ENCODE data around the gene SLC25A25.

- TF ChIP-seq EZH2 (IDR thresholded peaks at IDR 0.05): no peak
- TF ChIP-seq POLR2AphosphoS5 (IDR thresholded peaks at IDR 0.05; ENCODE audit: borderline replicate concordance, low read depth, low read length): no peak
- no peak for TF ChIP-seq FOXP2 (optimal IDR thresholded peaks at IDR 0.05; ENCODE audit: control extremely low read depth, extremely low read length, insufficient read depth)
These were observed 54.8 kb downstream of the SLC25A25 start for GRCh38 chr9:128122809-128123175.
